Mesendoderm (in vitro differentiated cells): Measurements from ENCODE around the gene GPR39.

ENCODE experiments used
- DNase-seq: peaks from one replicate; pipeline ENCODE4 v3.0.0; 2013
- H2AK5ac ChIP-seq: 2 replicates; pipeline ENCODE4 v1.6.1; 2013; ENCODE audit warnings: low read length, inconsistent platforms
- H2BK120ac ChIP-seq: 2 replicates; pipeline ENCODE4 v1.6.1; 2013; ENCODE audit warnings: low read depth, mild to moderate bottlenecking, low read length, moderate library complexity, mixed read lengths
- H2BK15ac ChIP-seq: replicated peaks from 2 replicates; pipeline ENCODE4 v1.6.1; 2013; ENCODE audit warnings: low read depth, mild to moderate bottlenecking, moderate library complexity
- H2BK5ac ChIP-seq: 2 replicates; pipeline ENCODE4 v1.6.1; 2013; ENCODE audit warnings: low read length, inconsistent platforms
- H3K18ac ChIP-seq: 2 replicates; pipeline ENCODE4 v1.6.1; 2013; ENCODE audit warnings: mild to moderate bottlenecking, low read length, mixed read lengths
- H3K23ac ChIP-seq: one replicate; pipeline ENCODE4 v1.6.1; 2013; ENCODE audit warnings: low read length
- H3K27ac ChIP-seq: 2 replicates; pipeline ENCODE4 v1.5.1; 2013; ENCODE audit warnings: low read depth, mild to moderate bottlenecking, inconsistent platforms, low read length, moderate library complexity
- H3K27me3 ChIP-seq: 2 replicates; pipeline ENCODE4 v1.6.1; 2013; ENCODE audit warnings: low read length, control low read depth, mild to moderate bottlenecking, inconsistent platforms; ENCODE audit not compliant: insufficient read depth, poor library complexity
- H3K36me3 ChIP-seq: 2 replicates; pipeline ENCODE4 v1.6.1; 2013; ENCODE audit warnings: low read length, inconsistent platforms; ENCODE audit not compliant: control insufficient read depth, insufficient read depth
- H3K4ac ChIP-seq: one replicate; pipeline ENCODE4 v1.6.1; 2013; ENCODE audit warnings: low read depth, mild to moderate bottlenecking, low read length, moderate library complexity
- H3K4me1 ChIP-seq: 2 replicates; pipeline ENCODE4 v1.6.1; 2013; ENCODE audit warnings: low read depth, low read length, inconsistent platforms; ENCODE audit not compliant: control insufficient read depth
- H3K4me2 ChIP-seq: 2 replicates; pipeline ENCODE4 v1.6.1; 2013; ENCODE audit warnings: low read length
- H3K4me3 ChIP-seq: 2 replicates; pipeline ENCODE4 v1.5.1; 2013; ENCODE audit warnings: mild to moderate bottlenecking, low read length
- H3K56ac ChIP-seq: one replicate; pipeline ENCODE4 v1.6.1; 2013; ENCODE audit warnings: low read length
- H3K79me1 ChIP-seq: 2 replicates; pipeline ENCODE4 v1.6.1; 2013; ENCODE audit warnings: low read length, inconsistent platforms
- H3K79me2 ChIP-seq: 2 replicates; pipeline ENCODE4 v1.6.1; 2013; ENCODE audit warnings: mild to moderate bottlenecking, low read length; ENCODE audit not compliant: control insufficient read depth, insufficient read depth
- H3K9ac ChIP-seq: 2 replicates; pipeline ENCODE4 v1.6.1; 2013; ENCODE audit warnings: low read length, inconsistent platforms
- H4K5ac ChIP-seq: one replicate; pipeline ENCODE4 v1.6.1; 2013; ENCODE audit warnings: low read length
- H4K8ac ChIP-seq: one replicate; pipeline ENCODE4 v1.6.1; 2013; ENCODE audit warnings: low read depth, mild to moderate bottlenecking, control low read depth, low read length, moderate library complexity
- WGBS: extraction: QIAGEN DNeasy Blood & Tissue Kit; methylation state at CpG from one replicate; pipeline ENCODE4 v1.1.7; 2013; ENCODE audit warnings: low lambda C conversion rate, missing lambda C conversion rate; ENCODE audit not compliant: insufficient coverage; ENCODE audit errors: extremely low coverage; 5-methylcytosine and 5-hydroxymethylcytosine counted together

Gene GPR39

GRCh38 chr2:132583666-132584360, 167.2 kb downstream of the GPR39 start:
- Histone ChIP-seq H3K4me3 (no peak overlapping the region), H2AK5ac (no peak overlapping the region), H3K36me3 (no peaks in the 10 kb centered on the region), H3K4me2 (no peak overlapping the region), H2BK15ac (no peak overlapping the region), H2BK5ac (no peak overlapping the region), H2BK120ac (no peak overlapping the region), H3K4ac (no peak overlapping the region), H4K5ac (no peak overlapping the region), H3K79me1 (no peaks in the 10 kb centered on the region), H4K8ac (no peak overlapping the region), H3K4me1 (no peaks in the 10 kb centered on the region), H3K56ac (no peak overlapping the region), H3K79me2 (no peaks in the 10 kb centered on the region), H3K27ac (no peak overlapping the region), H3K23ac (no peak overlapping the region), H3K9ac (no peak overlapping the region), H3K27me3 (no peaks in the 10 kb centered on the region), H3K18ac (no peak overlapping the region)
- WGBS = no CpG with 5 or more reads among the region's 10 CpGs
- DNase-seq = no peak

- Histone ChIP-seq H3K4me3 (no peak overlapping the region), H2BK5ac (no peak overlapping the region), H3K27me3 (no peaks in the 10 kb centered on the region), H3K18ac (no peak overlapping the region), H3K56ac (peak overlapping the region; percentile 27), H2BK120ac (no peak overlapping the region), H3K4me2 (no peak overlapping the region), H3K36me3 (no peaks in the 10 kb centered on the region), H4K5ac (no peak overlapping the region), H3K23ac (no peak overlapping the region), H3K4ac (no peak overlapping the region), H3K4me1 (peaks cover 2% of the 10 kb centered on the region), H3K79me2 (no peaks in the 10 kb centered on the region), H4K8ac (no peak overlapping the region), H3K79me1 (no peaks in the 10 kb centered on the region), H2BK15ac (no peak overlapping the region), H2AK5ac (no peak overlapping the region), H3K27ac (no peak overlapping the region), H3K9ac (no peak overlapping the region)
- WGBS = no CpG with 5 or more reads among the region's 36 CpGs
- no peak for DNase-seq
These were observed 168.6 kb downstream of the GPR39 start for GRCh38 chr2:132584976-132585817.

- Histone ChIP-seq H3K9ac (no peak overlapping the region), H3K79me2 (no peaks in the 10 kb centered on the region), H3K23ac (no peak overlapping the region), H4K5ac (no peak overlapping the region), H2BK5ac (no peak overlapping the region), H4K8ac (no peak overlapping the region), H3K56ac (no peak overlapping the region), H3K4me3 (no peak overlapping the region), H3K4me2 (no peak overlapping the region), H2BK120ac (no peak overlapping the region), H3K4ac (no peak overlapping the region), H3K27ac (no peak overlapping the region), H3K27me3 (no peaks in the 10 kb centered on the region), H3K36me3 (no peaks in the 10 kb centered on the region), H2AK5ac (no peak overlapping the region), H3K18ac (no peak overlapping the region), H3K79me1 (no peaks in the 10 kb centered on the region), H3K4me1 (peaks cover 2% of the 10 kb centered on the region), H2BK15ac (no peak overlapping the region)
- DNase-seq = no peak
- no CpG with 5 or more reads among the region's 14 CpGs for WGBS
These were observed 169.5 kb downstream of the GPR39 start for GRCh38 chr2:132586101-132586511.

- H3K23ac ChIP-seq = no peak overlapping the region
- no peak overlapping the region for H3K4me2 ChIP-seq
- no peak overlapping the region for H3K18ac ChIP-seq
These were observed 170.2 kb downstream of the GPR39 start for GRCh38 chr2:132586835-132587234.

GRCh38 chr2:132588576-132588975, 172.0 kb downstream of the GPR39 start:
- Histone ChIP-seq H3K4me3 (no peak overlapping the region), H3K4me2 (no peak overlapping the region), H3K27me3 (no peaks in the 10 kb centered on the region), H2AK5ac (no peak overlapping the region), H3K27ac (no peak overlapping the region), H2BK120ac (no peak overlapping the region), H3K9ac (no peak overlapping the region), H4K5ac (no peak overlapping the region), H3K56ac (no peak overlapping the region), H3K23ac (no peak overlapping the region), H3K79me2 (no peaks in the 10 kb centered on the region), H3K4ac (no peak overlapping the region), H4K8ac (no peak overlapping the region), H3K79me1 (no peaks in the 10 kb centered on the region), H3K36me3 (no peaks in the 10 kb centered on the region), H2BK5ac (no peak overlapping the region), H3K18ac (no peak overlapping the region), H2BK15ac (no peak overlapping the region), H3K4me1 (peaks cover 13% of the 10 kb centered on the region)
- no CpG with 5 or more reads among the region's 1 CpG for WGBS
- DNase-seq = no peak

More at GRCh38 chr2:132586835-132587234, 170.2 kb downstream of the GPR39 start:
- Histone ChIP-seq H3K4ac (no peak overlapping the region), H4K8ac (no peak overlapping the region), H3K27me3 (no peaks in the 10 kb centered on the region), H3K56ac (no peak overlapping the region), H3K4me1 (peaks cover 2% of the 10 kb centered on the region), H3K79me1 (no peaks in the 10 kb centered on the region), H3K79me2 (no peaks in the 10 kb centered on the region), H2BK120ac (no peak overlapping the region), H2BK15ac (no peak overlapping the region), H2BK5ac (no peak overlapping the region), H4K5ac (no peak overlapping the region), H3K36me3 (no peaks in the 10 kb centered on the region), H3K9ac (no peak overlapping the region), H2AK5ac (no peak overlapping the region), H3K4me3 (no peak overlapping the region), H3K27ac (no peak overlapping the region)
- WGBS = no CpG with 5 or more reads among the region's 3 CpGs
- DNase-seq = no peak
